A549 (cell line): Measurements from ENCODE around the gene SKIL. TPM values are rescaled to one million over a fixed set of nuclear protein-coding genes. Genes with fewer than 3 reads are reported as not detected.

Source experiments
- ATAC-seq, 2 experiments: fragments of 200-7000 bp in 1 of 2; fragments of >200 bp in 1 of 2; cut with Nextera tagmentation in 1 of 2; cut with Tn5 transposase in 1 of 2; 3 replicates each; pipeline versions ENCODE4 v1.8.0 to v1.9.1; 2018 to 2020; ENCODE audit warnings: mild to moderate bottlenecking in 1 of 2, moderate library complexity in 1 of 2
- CTCF ChIA-PET: fragments of 300-600 bp; sonication (Branson Sonifier 250); formaldehyde crosslinking; extraction: SDS; loops from one replicate; lab custom pipeline; 2021; ENCODE audit warnings: antibody characterized with exemption, inconsistent platforms; lab: Yijun Ruan, JAX
- POLR2A ChIA-PET: fragments of 350-600 bp; formaldehyde crosslinking; extraction: SDS; loops from one replicate; lab custom pipeline; 2021; ENCODE audit warnings: antibody characterized with exemption, inconsistent platforms; lab: Yijun Ruan, JAX
- DNase-seq, 2 experiments: peaks; one replicate each; pipeline versions ENCODE4 v3.0.0 to v3.0.0-alpha.2; 2011 to 2016; ENCODE audit warnings: low read depth in 1 of 2, low spot score in 1 of 2
- FAIRE-seq: peaks from 2 replicates; lab custom pipeline; 2011; peaks lifted over from hg19 to GRCh38; lab: Jason Lieb, UNC
- H3K27ac ChIP-seq, 2 experiments: fragments of >200 bp; sonication (Bioruptor Twin); formaldehyde crosslinking; 3 replicates each; pipeline ENCODE4 v1.5.1; 2016 to 2017
- H3K4me1 ChIP-seq: fragments of >200 bp; sonication (Bioruptor Twin); formaldehyde crosslinking; 3 replicates; pipeline ENCODE4 v1.6.1; 2016
- H3K4me2 ChIP-seq: fragments of >200 bp; sonication (Bioruptor Twin); formaldehyde crosslinking; 3 replicates; pipeline ENCODE4 v1.6.1; 2016
- H3K4me3 ChIP-seq: fragments of >200 bp; sonication (Bioruptor Twin); formaldehyde crosslinking; 3 replicates; pipeline ENCODE4 v1.5.1; 2016
- H3K9me3 ChIP-seq: fragments of >200 bp; sonication (Bioruptor Twin); formaldehyde crosslinking; 3 replicates; pipeline ENCODE4 v1.6.1; 2016
- BHLHE40 ChIP-seq: IDR thresholded peaks from 2 replicates; pipeline ENCODE4 v1.6.1; 2012; ENCODE audit warnings: low read depth, low read length, inconsistent platforms
- CEBPB ChIP-seq, 2 experiments: fragments of >200 bp in 1 of 2; sonication (Bioruptor Twin) in 1 of 2; formaldehyde crosslinking in 1 of 2; IDR thresholded peaks; 2 replicates each; pipeline ENCODE4 v1.6.1; 2012 to 2016
- E2F6 ChIP-seq: IDR thresholded peaks from 2 replicates; pipeline ENCODE4 v1.6.1; 2012; ENCODE audit warnings: low read depth, borderline replicate concordance
- FOSL2 ChIP-seq, 2 experiments: fragments of 450-650 bp in 1 of 2; fragments of >200 bp in 1 of 2; sonication (Bioruptor Twin) in 1 of 2; formaldehyde crosslinking; IDR thresholded peaks; 2 replicates each; pipeline versions ENCODE4 v1.5.0 to v1.6.1; 2016 to 2020; ENCODE audit warnings: mild to moderate bottlenecking in 1 of 2, moderate library complexity in 1 of 2
- GATA3 ChIP-seq: IDR thresholded peaks from 2 replicates; pipeline ENCODE4 v1.6.1; 2012; ENCODE audit warnings: borderline replicate concordance
- HDAC2 ChIP-seq: fragments of 200-600 bp; sonication (generic); IDR thresholded peaks from 2 replicates; pipeline ENCODE4 v1.6.1; 2016
- HES2 ChIP-seq: fragments of >200 bp; sonication (Bioruptor Twin); formaldehyde crosslinking; IDR thresholded peaks from 2 replicates; pipeline ENCODE4 v1.6.1; 2016
- HMGXB4 ChIP-seq: fragments of 250-450 bp; sonication (Bioruptor Pico); IDR thresholded peaks from 2 replicates; pipeline ENCODE4 v1.5.0; 2021; ENCODE audit warnings: mild to moderate bottlenecking, moderate library complexity, borderline replicate concordance
- HOXB13 ChIP-seq: fragments of 250-450 bp; sonication (Bioruptor Pico); IDR thresholded peaks from 2 replicates; pipeline ENCODE4 v1.5.0; 2020; ENCODE audit warnings: low read depth, mild to moderate bottlenecking, moderate library complexity
- KDM1A ChIP-seq: fragments of 200-600 bp; sonication (generic); IDR thresholded peaks from 2 replicates; pipeline ENCODE4 v1.6.1; 2016; ENCODE audit warnings: low read depth, mild to moderate bottlenecking
- KDM5A ChIP-seq: fragments of 200-600 bp; sonication (generic); IDR thresholded peaks from 2 replicates; pipeline ENCODE4 v1.6.1; 2016; ENCODE audit warnings: antibody characterized with exemption, mild to moderate bottlenecking
- MAFK ChIP-seq: fragments of 450-650 bp; IDR thresholded peaks from 2 replicates; pipeline ENCODE4 v1.6.1; 2014; ENCODE audit not compliant: partially characterized antibody
- MAX ChIP-seq: IDR thresholded peaks from 2 replicates; pipeline ENCODE4 v1.6.1; 2012
- NPAS2 ChIP-seq: fragments of 250-450 bp; sonication (Bioruptor Pico); IDR thresholded peaks from 2 replicates; pipeline ENCODE4 v1.8.0; 2022; ENCODE audit warnings: mild to moderate bottlenecking, moderate library complexity, borderline replicate concordance
- PBX3 ChIP-seq: IDR thresholded peaks from 2 replicates; pipeline ENCODE4 v1.6.1; 2012
- POLR2A ChIP-seq: IDR thresholded peaks from 2 replicates; pipeline ENCODE4 v1.6.1; 2012; ENCODE audit warnings: mild to moderate bottlenecking, low read length
- RAD21 ChIP-seq, 2 experiments: fragments of >200 bp in 1 of 2; sonication (Bioruptor Twin) in 1 of 2; formaldehyde crosslinking in 1 of 2; IDR thresholded peaks in 1 of 2; conservative IDR thresholded peaks in 1 of 2; 2 replicates in 1 of 2; 3 replicates in 1 of 2; pipeline ENCODE4 v1.6.1; 2012 to 2018; ENCODE audit warnings: inconsistent platforms in 1 of 2
- RCOR1 ChIP-seq: fragments of 150-350 bp; IDR thresholded peaks from 2 replicates; pipeline ENCODE4 v1.6.1; 2014; ENCODE audit warnings: antibody characterized with exemption, low read length, low read depth
- REST ChIP-seq: fragments of 200-600 bp; sonication (generic); IDR thresholded peaks from 2 replicates; pipeline ENCODE4 v1.6.1; 2016; ENCODE audit warnings: antibody characterized with exemption, mild to moderate bottlenecking, moderate library complexity
- RFX5 ChIP-seq: fragments of 450-650 bp; IDR thresholded peaks from 2 replicates; pipeline ENCODE4 v1.7.1; 2014; ENCODE audit warnings: antibody characterized with exemption, mild to moderate bottlenecking, moderate library complexity
- SMC3 ChIP-seq: fragments of >200 bp; sonication (Bioruptor Twin); formaldehyde crosslinking; IDR thresholded peaks from 3 replicates; pipeline ENCODE4 v1.6.1; 2018; ENCODE audit warnings: inconsistent platforms
- SREBF2 ChIP-seq: fragments of 450-650 bp; IDR thresholded peaks from 2 replicates; pipeline ENCODE4 v1.6.1; 2014; ENCODE audit warnings: mild to moderate bottlenecking, moderate library complexity
- USF2 ChIP-seq: fragments of 450-650 bp; IDR thresholded peaks from 2 replicates; pipeline ENCODE4 v1.6.1; 2014; ENCODE audit warnings: antibody characterized with exemption
- ZC3H11A ChIP-seq: fragments of 450-650 bp; IDR thresholded peaks from 2 replicates; pipeline ENCODE4 v1.6.1; 2014; ENCODE audit warnings: antibody characterized with exemption, mild to moderate bottlenecking
- ZNF302 ChIP-seq: fragments of 250-450 bp; sonication (Bioruptor Pico); IDR thresholded peaks from 2 replicates; pipeline ENCODE4 v1.9.0; 2021; ENCODE audit warnings: inconsistent platforms, mild to moderate bottlenecking, moderate library complexity
- ZSCAN20 ChIP-seq: fragments of 250-450 bp; sonication (Bioruptor Pico); IDR thresholded peaks from 2 replicates; pipeline ENCODE4 v1.8.0; 2022; ENCODE audit warnings: mild to moderate bottlenecking, moderate library complexity
- whole genome bisulfite sequencing: methylation state at CpG from one replicate; pipeline ENCODE4 v1.1.6; 2017; ENCODE audit errors: missing lambda C conversion rate; 5-methylcytosine and 5-hydroxymethylcytosine counted together
- polyA plus RNA-seq, 4 experiments: library from polyadenylated mRNA; depleted of rRNA in 3 of 4; stranded (reverse); fragments of >200 nt; fragmentation: RNase III in 1 of 4; extraction: RNeasy Plus Mini Kit Qiagen cat#74134 plus additional on column Dnase treatment in 1 of 4; gene quantifications; 2 replicates in 3 of 4; 3 replicates in 1 of 4; pipeline ENCODE4 v1.2.3, GENCODE V29; 2011 to 2017

Gene SKIL
- polyA plus RNA-seq, 2 of the 4 experiments (the other 2 are of a cell fraction): 39.6 to 64.2 TPM

- ATAC-seq: no peak
- no peaks in the 10 kb centered on the region for H3K4me1 ChIP-seq
- H3K9me3 ChIP-seq: no peaks in the 10 kb centered on the region
- H3K4me2 ChIP-seq: no peak overlapping the region
- peak; percentile 43 for FAIRE-seq
- WGBS: 55% methylated on average over 2 of the region's 2 CpGs
- no peak for DNase-seq
- H3K4me3 ChIP-seq: no peak overlapping the region
- POLR2A ChIA-PET: no interaction called here
- CTCF ChIA-PET: interaction anchor here (0.8 to 3.1 kb wide), 5 partner anchors 14 to 181 kb away, joined by 3 to 12 read pairs (median 3); no protein-coding TSS in a partner anchor
- no peak overlapping the region for H3K27ac ChIP-seq
- TF ChIP-seq MAFK (no peak), RAD21 (conservative IDR thresholded peaks at IDR 0.05 in 1 of 2, IDR thresholded peaks at IDR 0.05 in 1 of 2) (no peak)
These were observed 70.6 kb downstream of the SKIL start for GRCh38 chr3:170428095-170428494.

GRCh38 chr3:170429050-170429449 is 71.5 kb downstream of the SKIL start:
- Histone ChIP-seq H3K4me3 (no peak overlapping the region), H3K9me3 (no peaks in the 10 kb centered on the region), H3K4me2 (no peak overlapping the region), H3K4me1 (no peaks in the 10 kb centered on the region), H3K27ac (no peak overlapping the region)
- no peak for TF ChIP-seq PBX3
- no peak for TF ChIP-seq FOSL2 (IDR thresholded peaks at IDR 0.05)
- no peak for TF ChIP-seq FOSL2 (CRISPR knock-in tag; IDR thresholded peaks at IDR 0.05)
- TF ChIP-seq ZC3H11A: no peak
- no peak for TF ChIP-seq USF2
- no peak for TF ChIP-seq HES2
- TF ChIP-seq CEBPB (IDR thresholded peaks at IDR 0.05): no peak
- no peak for TF ChIP-seq SMC3
- TF ChIP-seq HOXB13 (CRISPR knock-in tag): no peak
- no peak for TF ChIP-seq REST
- no peak for TF ChIP-seq KDM5A
- TF ChIP-seq SREBF2: no peak
- POLR2A ChIA-PET: no interaction called here
- FAIRE-seq: no peak
- no peak for ATAC-seq
- 89% methylated on average over 1 of the region's 1 CpG for WGBS
- no peak for DNase-seq
- CTCF ChIA-PET: interaction anchor here (0.9 to 1.1 kb wide), 3 partner anchors 15 to 70 kb away, joined by 3 read pairs; no protein-coding TSS in a partner anchor

- ATAC-seq (no peak), DNase-seq (no peak), FAIRE-seq (no peak)
- 72% methylated on average over 3 of the region's 3 CpGs for WGBS
- Histone ChIP-seq H3K4me3 (no peak overlapping the region), H3K27ac (no peak overlapping the region), H3K4me2 (no peak overlapping the region), H3K9me3 (no peaks in the 10 kb centered on the region), H3K4me1 (no peaks in the 10 kb centered on the region)
- ChIA-PET POLR2A (no interaction called here), CTCF (interaction anchor here (0.9 to 2.9 kb wide), 4 partner anchors 17 to 397 kb away, joined by 3 to 12 read pairs (median 7); no protein-coding TSS in a partner anchor)
- TF ChIP-seq E2F6 (no peak), ZNF302 (CRISPR knock-in tag) (no peak), POLR2A (no peak), HES2 (no peak), ZSCAN20 (CRISPR knock-in tag) (no peak), NPAS2 (CRISPR knock-in tag) (no peak), FOSL2 (IDR thresholded peaks at IDR 0.05) (no peak), FOSL2 (CRISPR knock-in tag; IDR thresholded peaks at IDR 0.05) (no peak), RFX5 (no peak), BHLHE40 (no peak), MAX (no peak), RCOR1 (no peak), GATA3 (no peak), KDM1A (no peak), SMC3 (no peak), HMGXB4 (CRISPR knock-in tag) (no peak), HDAC2 (no peak)
These were observed 73.5 kb downstream of the SKIL start for GRCh38 chr3:170431054-170431453.
